Skeletal muscle tissue (tissue), 4 donors: ENCODE results near the gene CDC14B. TPM values are rescaled to one million over a fixed set of nuclear protein-coding genes. Genes with fewer than 3 reads are reported as not detected.
"Not testable (repeated sequence)": the region's sequence is repeated elsewhere in the genome, so short reads cannot be mapped to it uniquely, and the experiment has no call there.

Experiments used
- H3K27ac ChIP-seq: one replicate; pipeline ENCODE4 v1.7.0; 2013; ENCODE audit warnings: mild to moderate bottlenecking, low read depth, low read length, inconsistent platforms
- H3K27me3 ChIP-seq, 3 donors: one replicate each; pipeline ENCODE4 v1.7.0; 2013; ENCODE audit warnings: low read length in 3 of 3; ENCODE audit not compliant: control insufficient read depth in 3 of 3, insufficient read depth in 3 of 3
- H3K36me3 ChIP-seq, 3 donors: one replicate each; pipeline ENCODE4 v1.7.0; 2013; ENCODE audit warnings: low read length in 3 of 3; ENCODE audit not compliant: control insufficient read depth in 3 of 3, insufficient read depth in 3 of 3
- H3K4me1 ChIP-seq, 3 donors: one replicate each; pipeline ENCODE4 v1.7.0; 2013; ENCODE audit warnings: low read length in 3 of 3, mild to moderate bottlenecking in 3 of 3; ENCODE audit not compliant: control insufficient read depth in 3 of 3, insufficient read depth in 3 of 3
- H3K4me3 ChIP-seq, 3 donors: one replicate each; pipeline ENCODE4 v1.7.0; 2013; ENCODE audit warnings: low read length in 3 of 3
- H3K9ac ChIP-seq, 3 donors: one replicate each; pipeline ENCODE4 v1.7.0; 2013; ENCODE audit warnings: low read length in 3 of 3, mild to moderate bottlenecking in 3 of 3, moderate library complexity in 2 of 3, low read depth in 1 of 3
- H3K9me3 ChIP-seq, 3 donors: one replicate each; pipeline ENCODE4 v1.7.0; 2013; ENCODE audit warnings: low read length in 3 of 3; ENCODE audit not compliant: control insufficient read depth in 3 of 3
- total RNA-seq: library from RNA; depleted of rRNA; stranded (reverse); fragments of >200 nt; gene quantifications from one replicate; pipeline ENCODE4 v1.2.3, GENCODE V29; 2014
- donor health status: Osteomylitis.

CDC14B gene
- total RNA-seq, 1 donor from 2014 or later, result 45.9 TPM

- H3K4me1 ChIP-seq, result peaks cover 14 to 25% (median 16%) of the 10 kb centered on the region in 3 donors
- not testable (repeated sequence) for H3K9me3 ChIP-seq, H3K4me3 ChIP-seq, H3K9ac ChIP-seq, H3K27me3 ChIP-seq, H3K27ac ChIP-seq, H3K36me3 ChIP-seq
Measured at GRCh38 chr9:96614664-96615063, 5.0 kb downstream of the CDC14B start.

- no peak overlapping the region for H3K9ac ChIP-seq
- peaks cover 7 to 16% (median 13%) of the 10 kb centered on the region in 3 donors for H3K4me1 ChIP-seq
- no peaks in the 10 kb centered on the region for H3K27me3 ChIP-seq
- no peak overlapping the region for H3K27ac ChIP-seq
- no peaks in the 10 kb centered on the region for H3K9me3 ChIP-seq
- no peak overlapping the region for H3K4me3 ChIP-seq
- H3K36me3 ChIP-seq, result no peaks in the 10 kb centered on the region
Measured at GRCh38 chr9:96612966-96613589, 6.6 kb downstream of the CDC14B start.

- Histone ChIP-seq H3K27me3 (no peaks in the 10 kb centered on the region), H3K9me3 (no peaks in the 10 kb centered on the region), H3K4me3 (peak overlapping the region; percentile 16 to 44 (median 42)), H3K36me3 (no peaks in the 10 kb centered on the region), H3K9ac (peak overlapping the region in 2 of 3 donors; percentile 47 to 57), H3K27ac (no peak overlapping the region), H3K4me1 (peaks cover 5 to 13% (median 10%) of the 10 kb centered on the region in 3 donors)
Measured at GRCh38 chr9:96612105-96612965, 7.3 kb downstream of the CDC14B start.

- Histone ChIP-seq H3K4me1 (peaks cover 5 to 13% (median 10%) of the 10 kb centered on the region in 3 donors), H3K9me3 (no peaks in the 10 kb centered on the region), H3K36me3 (no peaks in the 10 kb centered on the region), H3K27ac (no peak overlapping the region), H3K4me3 (no peak overlapping the region), H3K9ac (no peak overlapping the region), H3K27me3 (no peaks in the 10 kb centered on the region)
Measured at GRCh38 chr9:96611302-96611701, 8.3 kb downstream of the CDC14B start.

- Histone ChIP-seq H3K27me3 (no peaks in the 10 kb centered on the region), H3K4me1 (peaks cover 5 to 13% (median 10%) of the 10 kb centered on the region in 3 donors), H3K4me3 (no peak overlapping the region), H3K9me3 (no peaks in the 10 kb centered on the region), H3K9ac (no peak overlapping the region), H3K36me3 (no peaks in the 10 kb centered on the region), H3K27ac (no peak overlapping the region)
Measured at GRCh38 chr9:96609732-96610131, 9.9 kb downstream of the CDC14B start.

GRCh38 chr9:96607971-96608370 lies 11.7 kb downstream of the CDC14B start:
- H3K27ac ChIP-seq, result no peak overlapping the region
- no peaks in the 10 kb centered on the region for H3K36me3 ChIP-seq
- H3K4me3 ChIP-seq, result no peak overlapping the region
- H3K9ac ChIP-seq, result no peak overlapping the region
- no peaks in the 10 kb centered on the region for H3K27me3 ChIP-seq
- peaks cover 5 to 17% (median 15%) of the 10 kb centered on the region in 3 donors for H3K4me1 ChIP-seq
- H3K9me3 ChIP-seq, result no peaks in the 10 kb centered on the region

GRCh38 chr9:96605328-96605727 lies 14.3 kb downstream of the CDC14B start:
- Histone ChIP-seq H3K4me3 (no peak overlapping the region), H3K27ac (no peak overlapping the region), H3K27me3 (no peaks in the 10 kb centered on the region), H3K9ac (no peak overlapping the region), H3K9me3 (no peaks in the 10 kb centered on the region), H3K4me1 (peaks cover 0 to 13% (median 7%) of the 10 kb centered on the region in 3 donors), H3K36me3 (no peaks in the 10 kb centered on the region)

GRCh38 chr9:96604004-96604319 lies 15.7 kb downstream of the CDC14B start:
- H3K27me3 ChIP-seq, result no peaks in the 10 kb centered on the region
- H3K36me3 ChIP-seq, result no peaks in the 10 kb centered on the region
- H3K9me3 ChIP-seq, result no peaks in the 10 kb centered on the region
- H3K4me3 ChIP-seq, result peak overlapping the region; percentile 41 to 54 (median 47)
- peaks cover 0 to 13% (median 7%) of the 10 kb centered on the region in 3 donors for H3K4me1 ChIP-seq
- H3K9ac ChIP-seq, result no peak overlapping the region
- H3K27ac ChIP-seq, result peak overlapping the region; percentile 78

GRCh38 chr9:96603305-96604003 lies 16.2 kb downstream of the CDC14B start:
- Histone ChIP-seq H3K9me3 (no peaks in the 10 kb centered on the region), H3K9ac (no peak overlapping the region), H3K36me3 (no peaks in the 10 kb centered on the region), H3K27ac (peak overlapping the region; percentile 78), H3K4me1 (peaks cover 0 to 13% (median 7%) of the 10 kb centered on the region in 3 donors), H3K27me3 (no peaks in the 10 kb centered on the region), H3K4me3 (peak overlapping the region; percentile 41 to 54 (median 47))

- no peaks in the 10 kb centered on the region for H3K36me3 ChIP-seq
- no peak overlapping the region for H3K4me3 ChIP-seq
- no peaks in the 10 kb centered on the region for H3K9me3 ChIP-seq
- no peak overlapping the region for H3K9ac ChIP-seq
- H3K27me3 ChIP-seq, result no peaks in the 10 kb centered on the region
- no peak overlapping the region for H3K27ac ChIP-seq
- H3K4me1 ChIP-seq, result peaks cover 0 to 13% (median 7%) of the 10 kb centered on the region in 3 donors
Measured at GRCh38 chr9:96599298-96599697, 20.3 kb downstream of the CDC14B start.
